HG03039 (cell line): ENCODE results near the gene GLTPD2.

ENCODE experiments used
- ATAC-seq: cut with Tn5 transposase; IDR thresholded peaks from one replicate; pipeline ENCODE4 v1.9.1; 2021; ENCODE audit warnings: mild to moderate bottlenecking, moderate library complexity; ENCODE audit not compliant: unreplicated experiment

The GLTPD2 gene

GRCh38 chr17:4769628-4770027 lies 19.1 kb upstream of the GLTPD2 start:
- no peak for ATAC-seq

- no peak for ATAC-seq
Observed at GRCh38 chr17:4771519-4772234, 17.1 kb upstream of the GLTPD2 start, which contains the start of gene TM4SF5. TM4SF5 (plus strand) TSS chr17:4771886; CDS start chr17:4771923, 37 bp downstream.

- ATAC-seq = no peak
Observed at GRCh38 chr17:4772235-4772613, 16.5 kb upstream of the GLTPD2 start.

- ATAC-seq = no peak
Observed at GRCh38 chr17:4777969-4778760, 10.6 kb upstream of the GLTPD2 start.

- no peak for ATAC-seq
Observed at GRCh38 chr17:4780325-4780955, 8.3 kb upstream of the GLTPD2 start.

GRCh38 chr17:4782652-4783051 lies 6.1 kb upstream of the GLTPD2 start:
- no peak for ATAC-seq

- ATAC-seq = no peak
Observed at GRCh38 chr17:4785311-4786105, 3.3 kb upstream of the GLTPD2 start.

- ATAC-seq = no peak
Observed at GRCh38 chr17:4786106-4786511, 2.7 kb upstream of the GLTPD2 start, which contains the start of gene VMO1. VMO1 (minus strand) TSS chr17:4786364; CDS start chr17:4786352, 12 bp downstream.

GRCh38 chr17:4786516-4786915 lies 2.2 kb upstream of the GLTPD2 start:
- ATAC-seq = no peak

GRCh38 chr17:4788159-4788806 lies 481 bp upstream of the GLTPD2 start:
- ATAC-seq = no peak

- ATAC-seq = no peak
Observed at GRCh38 chr17:4789701-4789950, 862 bp downstream of the GLTPD2 start.

GRCh38 chr17:4789951-4790704 lies 1.4 kb downstream of the GLTPD2 start:
- ATAC-seq = peak; percentile 78

- no peak for ATAC-seq
Observed at GRCh38 chr17:4790705-4791088, 1.9 kb downstream of the GLTPD2 start.

GRCh38 chr17:4795168-4795567 lies 6.4 kb downstream of the GLTPD2 start:
- ATAC-seq = no peak

GRCh38 chr17:4796552-4796920 lies 7.8 kb downstream of the GLTPD2 start:
- no peak for ATAC-seq

- no peak for ATAC-seq
Observed at GRCh38 chr17:4800462-4801196, 11.9 kb downstream of the GLTPD2 start.

- no peak for ATAC-seq
Observed at GRCh38 chr17:4802228-4802627, 13.5 kb downstream of the GLTPD2 start, which contains the start of gene C17orf114. C17orf114 (minus strand) TSS chr17:4802328.

- no peak for ATAC-seq
Observed at GRCh38 chr17:4806456-4806776, 17.7 kb downstream of the GLTPD2 start.
